Lung microvascular endothelial cell (primary cell): ENCODE data around the gene DLG5. TPM values are rescaled to one million over a fixed set of nuclear protein-coding genes. Genes with fewer than 3 reads are reported as not detected.
A peak's percentile ranks its signal among the peaks of the same experiment; 100 is the strongest.

Experiments used
- DNase-seq, 2 donors: peaks; one replicate each; pipeline versions ENCODE4 v3.0.0 to v3.0.0-alpha.2; 2010; ENCODE audit warnings: low read depth in 2 of 2
- total RNA-seq: library from RNA; depleted of rRNA; stranded (reverse); fragments of >200 nt; gene quantifications from 2 replicates; pipeline ENCODE4 v1.2.1, GENCODE V29; 2014

The DLG5 gene
- total RNA-seq, 1 donor from 2014 or later: 6.9 TPM

- no peak for DNase-seq
Measured at GRCh38 chr10:77824908-77825307, 101.6 kb downstream of the DLG5 start.

- no peak for DNase-seq
Measured at GRCh38 chr10:77823811-77824542, 102.6 kb downstream of the DLG5 start.

GRCh38 chr10:77821551-77821950 lies 105.0 kb downstream of the DLG5 start:
- no peak for DNase-seq

GRCh38 chr10:77821036-77821435 lies 105.5 kb downstream of the DLG5 start:
- DNase-seq: no peak

- DNase-seq: no peak
Measured at GRCh38 chr10:77820349-77820748, 106.2 kb downstream of the DLG5 start.

GRCh38 chr10:77819210-77820112 lies 107.1 kb downstream of the DLG5 start:
- no peak for DNase-seq

- no peak for DNase-seq
Measured at GRCh38 chr10:77818378-77818777, 108.2 kb downstream of the DLG5 start.

- DNase-seq: no peak
Measured at GRCh38 chr10:77817541-77817940, 109.0 kb downstream of the DLG5 start.

GRCh38 chr10:77816311-77816710 lies 110.2 kb downstream of the DLG5 start:
- no peak for DNase-seq

- no peak for DNase-seq
Measured at GRCh38 chr10:77812741-77813140, 113.8 kb downstream of the DLG5 start.

- DNase-seq: no peak
Measured at GRCh38 chr10:77811831-77812430, 114.6 kb downstream of the DLG5 start.

- no peak for DNase-seq
Measured at GRCh38 chr10:77810446-77811335, 115.9 kb downstream of the DLG5 start.

GRCh38 chr10:77809336-77809735 lies 117.2 kb downstream of the DLG5 start:
- DNase-seq: no peak

- DNase-seq: no peak
Measured at GRCh38 chr10:77807706-77808105, 118.8 kb downstream of the DLG5 start.

- DNase-seq: no peak
Measured at GRCh38 chr10:77806511-77807157, 119.9 kb downstream of the DLG5 start.

- DNase-seq: no peak
Measured at GRCh38 chr10:77805676-77806075, 120.9 kb downstream of the DLG5 start.

- DNase-seq: no peak
Measured at GRCh38 chr10:77804371-77804770, 122.2 kb downstream of the DLG5 start.

- DNase-seq: peak in 1 of 2 donors; percentile 30
Measured at GRCh38 chr10:77801474-77802161, 124.9 kb downstream of the DLG5 start.

- no peak for DNase-seq
Measured at GRCh38 chr10:77800738-77801266, 125.8 kb downstream of the DLG5 start.

- no peak for DNase-seq
Measured at GRCh38 chr10:77800320-77800719, 126.2 kb downstream of the DLG5 start.
